Measurements from ENCODE around the gene RANBP10. TPM values are rescaled to one million over a fixed set of nuclear protein-coding genes. Genes with fewer than 3 reads are reported as not detected.

The RANBP10 gene
- total RNA-seq, 4 donors from 2014 or later, result 8.1 to 11.7 (median 9.3) TPM

GRCh38 chr16:67786491-67786890, 19.9 kb downstream of the RANBP10 start:
- no peak for TF ChIP-seq CTCF (IDR thresholded peaks at IDR 0.05; ENCODE audit: low read depth)

- TF ChIP-seq CTCF (IDR thresholded peaks at IDR 0.05; ENCODE audit: low read depth), result no peak
Observed at GRCh38 chr16:67783353-67783725, 23.0 kb downstream of the RANBP10 start.

GRCh38 chr16:67782567-67783352, 23.6 kb downstream of the RANBP10 start:
- TF ChIP-seq CTCF (IDR thresholded peaks at IDR 0.05; ENCODE audit: low read depth), result no peak

GRCh38 chr16:67781565-67781921, 24.8 kb downstream of the RANBP10 start:
- no peak for TF ChIP-seq CTCF (IDR thresholded peaks at IDR 0.05; ENCODE audit: low read depth)

- no peak for TF ChIP-seq CTCF (IDR thresholded peaks at IDR 0.05; ENCODE audit: low read depth)
Observed at GRCh38 chr16:67780847-67781564, 25.4 kb downstream of the RANBP10 start.

GRCh38 chr16:67779256-67780014, 26.9 kb downstream of the RANBP10 start:
- TF ChIP-seq CTCF (IDR thresholded peaks at IDR 0.05; ENCODE audit: low read depth), result no peak

GRCh38 chr16:67775273-67775672, 31.1 kb downstream of the RANBP10 start:
- no peak for TF ChIP-seq CTCF (IDR thresholded peaks at IDR 0.05; ENCODE audit: low read depth)
